Retina (tissue), 1 donor: ENCODE results near the gene RPN1.
"Not testable (repeated sequence)": the region's sequence is repeated elsewhere in the genome, so short reads cannot be mapped to it uniquely, and the experiment has no call there.

Source experiments
- DNase-seq: peaks from one replicate; pipeline ENCODE4 v3.0.0-alpha.2; 2016

Gene RPN1

DNA sequence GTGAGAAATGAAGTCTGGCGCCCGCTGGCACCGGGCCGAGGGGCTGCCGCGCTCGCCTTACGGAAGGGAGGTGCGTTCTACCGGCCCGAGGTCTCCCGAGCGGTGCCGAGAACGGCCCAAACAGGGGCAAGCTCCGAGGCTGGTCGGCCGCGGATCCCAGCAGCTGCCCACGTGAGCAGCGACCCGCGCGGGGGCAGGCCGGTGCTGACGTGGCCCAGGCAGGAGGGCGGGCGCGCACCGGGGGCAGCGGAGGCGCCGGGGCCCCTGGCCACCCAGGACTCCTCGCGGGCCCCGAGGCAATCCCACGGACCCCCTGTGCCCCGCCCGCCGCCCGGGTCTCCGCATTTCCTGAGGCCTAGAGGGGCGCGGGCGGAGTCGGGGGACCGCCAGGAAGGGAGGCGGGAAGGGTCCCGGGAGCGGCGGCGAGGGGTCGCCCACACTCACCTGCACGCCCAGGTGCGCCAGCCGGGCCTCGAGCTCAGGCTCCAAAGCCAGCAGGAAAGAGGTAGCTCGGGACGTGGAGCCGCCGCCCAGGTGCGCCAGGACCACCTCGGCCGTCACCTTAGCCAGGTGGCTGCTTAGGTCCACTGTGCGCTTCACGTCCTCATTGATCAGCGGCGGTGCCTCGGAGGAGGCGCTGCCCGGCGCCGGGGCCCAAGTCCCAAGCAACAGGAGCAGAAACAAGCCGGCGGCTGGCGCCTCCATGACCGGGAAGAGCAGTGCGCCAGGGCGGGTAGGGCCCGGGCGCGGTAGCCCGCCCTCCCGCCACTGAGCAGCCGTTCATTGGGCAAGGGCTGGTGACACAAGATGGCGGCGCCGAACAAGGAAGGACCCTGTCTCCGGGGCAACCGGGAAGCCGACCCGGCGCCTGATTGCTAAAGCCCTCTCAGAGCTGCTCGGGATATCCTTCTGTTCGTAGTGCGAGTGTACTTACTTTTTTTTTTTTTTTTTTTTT lies at the start of gene RPN1:
TSS of gene RPN1 (minus strand) at position 723 of the 955 bp plus-strand sequence. CDS start at position 705, 18 bp downstream.
- peak; percentile 97 for DNase-seq

DNA sequence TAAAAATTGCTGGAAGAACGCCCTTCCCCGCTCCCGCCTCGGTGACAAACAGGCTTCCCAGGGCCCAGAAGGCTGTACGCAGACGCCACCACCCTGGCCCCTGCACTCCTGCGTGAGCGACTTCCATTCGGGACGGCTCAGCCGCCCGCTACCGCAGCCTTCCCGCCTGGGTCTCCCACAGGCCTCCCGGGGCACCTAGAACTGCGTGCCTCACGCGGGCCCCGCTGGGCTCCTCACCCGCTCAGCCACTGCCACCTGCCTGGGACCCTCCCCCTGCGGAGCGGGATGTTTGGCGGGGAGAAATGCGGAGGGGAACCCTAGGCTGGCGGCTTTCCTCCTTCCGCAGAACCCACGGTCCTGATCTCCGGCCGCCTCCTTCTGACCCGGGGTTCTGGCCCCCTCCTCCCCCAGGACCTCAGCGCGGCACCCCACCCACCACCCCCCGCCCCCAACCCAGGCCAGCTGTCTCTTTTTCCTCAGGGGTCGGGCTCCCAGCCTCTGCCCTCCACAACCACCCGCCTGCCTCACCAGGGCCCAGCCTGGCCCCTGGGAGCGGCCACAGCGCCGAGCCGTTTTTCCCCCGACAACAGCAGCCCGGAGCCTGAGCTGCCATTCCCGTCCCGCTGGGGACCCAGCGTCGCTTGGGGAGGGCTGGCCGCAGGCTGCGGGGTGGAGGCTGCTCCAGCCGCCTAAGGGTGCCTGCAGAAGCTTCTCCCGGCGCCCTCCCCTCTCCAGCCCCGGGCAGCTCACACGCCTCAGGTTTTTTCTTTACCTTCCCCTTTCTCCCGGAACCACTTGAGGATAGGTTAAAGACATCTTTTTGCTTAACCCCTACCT lies 47.8 kb upstream of the RPN1 start:
- DNase-seq, result peak; percentile 78

DNA sequence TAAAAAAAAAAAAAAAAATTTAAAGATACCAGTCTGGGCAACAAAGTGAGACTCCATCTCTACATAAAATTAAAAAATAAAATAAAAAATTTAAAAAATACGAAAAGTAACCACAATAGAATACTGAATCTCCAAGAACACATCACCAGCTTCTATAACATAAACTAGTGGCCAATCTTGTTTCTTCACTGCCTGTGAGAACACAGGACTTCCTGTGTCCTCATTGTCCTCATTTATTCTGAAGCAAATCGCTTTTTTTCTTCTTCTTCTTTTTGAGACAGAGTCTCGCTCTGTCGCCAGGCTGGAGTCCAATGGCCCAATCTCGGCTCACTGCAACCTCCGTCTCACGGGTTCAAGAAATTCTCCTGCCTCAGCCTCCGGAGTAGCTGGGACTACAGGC lies 46.7 kb upstream of the RPN1 start:
- DNase-seq, result no peak

DNA sequence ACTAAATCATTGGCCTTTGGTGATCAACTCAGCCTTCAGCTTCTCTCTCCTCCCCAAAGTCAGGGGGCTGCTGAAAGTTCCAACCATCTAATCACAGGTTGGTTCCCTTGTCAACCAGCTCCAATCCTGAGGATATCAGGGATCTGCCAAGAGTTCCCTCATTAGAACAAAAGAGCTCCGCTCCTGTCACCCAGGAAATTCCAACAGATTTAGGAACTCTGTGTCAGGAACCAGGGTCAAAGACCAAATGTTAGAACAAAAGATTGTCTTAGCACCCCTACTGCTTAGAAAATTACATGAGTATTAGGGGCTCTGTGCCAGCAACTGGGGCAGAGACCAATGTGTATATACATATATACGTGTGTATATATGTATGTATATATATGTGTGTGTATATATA lies 43.1 kb upstream of the RPN1 start:
- DNase-seq, result no peak

DNA sequence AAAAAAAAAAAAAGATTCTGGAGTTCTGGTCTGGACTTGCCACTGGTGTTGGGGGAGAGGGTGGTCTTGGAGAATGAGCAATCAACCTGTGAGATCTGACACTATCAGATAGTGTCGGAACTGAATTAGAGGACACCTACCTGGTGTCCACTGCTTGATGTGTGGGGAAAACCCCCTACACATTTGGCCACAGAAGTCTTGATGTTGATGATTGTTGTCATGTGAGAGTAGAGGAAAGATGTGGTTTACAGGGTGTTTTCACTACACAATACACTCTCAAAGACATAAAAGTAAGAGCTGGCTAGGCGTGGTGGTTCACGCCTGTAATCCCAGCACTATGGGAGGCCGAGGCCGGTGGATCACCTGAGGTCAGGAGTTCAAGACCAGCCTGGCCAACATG lies 38.4 kb upstream of the RPN1 start:
- no peak for DNase-seq

DNA sequence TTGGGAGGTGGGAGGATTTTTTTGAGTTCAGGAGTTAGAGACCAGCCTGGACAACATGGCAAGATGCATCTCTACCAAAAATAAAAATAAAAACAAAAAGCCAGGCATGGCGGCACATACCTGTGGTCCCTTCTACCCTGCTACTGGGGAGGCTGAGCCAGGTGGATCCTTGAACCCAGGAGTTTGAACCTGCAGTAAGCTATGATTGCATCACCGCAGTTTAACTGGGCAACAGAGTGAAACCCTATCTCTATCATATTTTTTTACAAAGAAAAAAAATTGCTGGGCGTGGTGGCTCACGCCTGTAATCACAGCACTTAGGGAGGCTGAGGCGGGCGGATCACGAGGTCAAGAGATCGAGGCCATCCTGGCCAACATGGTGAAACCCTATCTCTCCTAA lies 35.8 kb upstream of the RPN1 start:
- DNase-seq, result no peak

DNA sequence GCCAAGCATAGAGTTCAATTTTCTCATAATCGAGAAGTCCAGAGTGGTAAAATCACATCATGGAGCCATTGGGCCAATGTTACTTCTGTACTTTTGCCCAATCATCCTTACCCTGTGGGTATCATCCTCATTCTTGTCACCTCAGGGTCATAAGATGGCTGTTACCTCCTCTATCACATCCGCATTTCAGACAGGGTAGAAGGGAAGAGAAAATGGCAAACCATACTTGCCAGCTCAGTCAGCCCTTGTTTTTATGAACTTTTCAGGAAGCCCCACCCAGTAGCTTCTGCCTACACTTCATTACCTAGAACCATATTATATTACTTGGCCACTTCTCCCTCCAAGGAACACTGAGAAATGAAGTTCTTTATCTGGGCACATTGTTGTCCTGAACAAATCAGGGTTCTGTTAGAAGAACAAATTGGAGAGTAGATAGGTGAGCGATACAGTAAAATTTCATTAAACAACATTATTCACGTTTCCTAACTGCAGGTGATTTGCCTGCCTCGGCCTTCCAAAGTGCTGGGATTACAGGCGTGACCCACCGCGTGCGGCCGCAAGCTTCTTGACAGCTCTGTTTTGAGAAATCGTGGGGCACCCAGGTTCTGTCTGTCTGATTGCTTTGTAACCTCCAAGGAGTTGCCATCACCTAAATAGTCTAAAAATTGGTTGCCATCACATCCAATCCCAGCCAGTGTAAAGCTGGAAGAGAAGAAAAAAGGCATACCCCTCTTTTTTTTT lies 34.5 kb upstream of the RPN1 start:
- no peak for DNase-seq

DNA sequence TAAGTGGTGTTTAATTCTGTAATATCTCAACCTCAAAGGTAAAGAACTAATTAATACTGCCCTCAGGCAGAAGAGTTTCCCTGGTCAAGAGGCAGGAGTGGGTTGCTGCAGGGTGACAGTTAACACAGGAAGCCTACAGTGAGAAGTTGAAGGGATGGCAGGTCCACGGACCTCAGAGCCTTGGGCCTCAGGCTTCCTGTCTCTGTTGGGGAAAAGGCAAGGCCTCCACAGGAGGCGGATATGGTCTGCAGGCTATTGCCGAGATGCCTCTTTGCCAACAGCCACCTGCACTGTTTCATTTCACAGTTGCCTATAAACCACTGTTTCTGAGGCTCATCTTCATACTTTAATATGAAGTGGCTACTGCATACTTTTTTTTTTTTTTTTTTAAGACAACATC lies 33.3 kb upstream of the RPN1 start:
- DNase-seq, result no peak

DNA sequence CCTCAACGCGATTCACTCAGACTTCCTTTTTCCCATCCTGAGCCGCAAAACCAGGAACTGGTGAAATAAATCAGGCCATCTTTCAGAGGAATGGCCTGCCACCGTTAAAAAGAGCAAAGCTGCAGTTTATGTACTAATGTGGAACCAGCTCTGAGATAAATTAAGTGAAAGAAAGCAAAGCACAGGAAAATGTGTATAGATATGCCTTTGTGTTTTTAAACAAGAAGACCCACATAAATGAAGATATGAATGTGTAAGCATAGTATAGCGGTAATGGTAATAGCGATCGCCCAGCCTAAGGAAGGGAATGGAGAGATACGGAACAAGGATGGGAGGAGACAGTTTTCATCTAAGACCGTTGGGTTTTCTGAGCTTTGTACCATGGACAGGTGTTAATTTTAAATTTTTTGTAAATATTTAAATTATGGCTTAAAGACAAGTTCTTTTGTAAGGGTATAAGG lies 30.8 kb upstream of the RPN1 start:
- DNase-seq, result no peak

DNA sequence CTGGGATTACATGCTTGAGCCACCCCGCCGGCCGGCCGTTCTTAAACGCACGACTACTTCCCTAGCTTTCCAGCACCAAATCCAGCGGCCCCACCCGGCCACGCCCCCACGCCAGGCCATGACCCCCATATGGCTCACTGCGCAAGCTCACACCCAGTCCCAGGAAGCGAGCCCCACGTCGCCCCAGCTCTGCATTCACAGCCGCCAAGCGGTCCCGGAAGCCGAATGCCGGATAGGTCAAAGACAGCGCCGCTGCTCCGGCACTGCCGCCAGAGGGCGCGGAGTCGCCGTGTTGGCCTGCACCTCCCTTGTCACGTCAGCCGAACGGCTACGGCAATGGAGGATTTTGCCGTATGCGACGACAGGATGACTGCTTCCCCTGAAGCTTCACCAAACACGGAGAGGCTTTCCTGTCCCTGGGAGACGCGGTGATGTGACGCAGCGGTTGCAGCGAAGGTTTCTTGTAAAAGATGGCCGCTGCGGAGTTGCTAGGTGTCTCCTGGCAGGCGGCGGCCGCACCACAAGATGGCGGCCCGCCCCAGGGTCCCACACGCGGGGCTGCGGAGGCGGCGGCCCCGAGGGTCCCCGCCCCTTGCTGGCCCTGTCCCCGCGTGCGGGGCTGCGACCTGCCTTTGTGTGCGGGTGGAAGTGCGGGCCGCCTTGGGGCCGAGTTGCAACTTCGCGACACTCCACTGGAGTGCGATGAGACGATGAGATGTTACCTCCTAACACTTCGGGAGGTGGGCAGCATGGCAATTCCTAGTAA lies 30.2 kb upstream of the RPN1 start:
- peak; percentile 100 for DNase-seq

DNA sequence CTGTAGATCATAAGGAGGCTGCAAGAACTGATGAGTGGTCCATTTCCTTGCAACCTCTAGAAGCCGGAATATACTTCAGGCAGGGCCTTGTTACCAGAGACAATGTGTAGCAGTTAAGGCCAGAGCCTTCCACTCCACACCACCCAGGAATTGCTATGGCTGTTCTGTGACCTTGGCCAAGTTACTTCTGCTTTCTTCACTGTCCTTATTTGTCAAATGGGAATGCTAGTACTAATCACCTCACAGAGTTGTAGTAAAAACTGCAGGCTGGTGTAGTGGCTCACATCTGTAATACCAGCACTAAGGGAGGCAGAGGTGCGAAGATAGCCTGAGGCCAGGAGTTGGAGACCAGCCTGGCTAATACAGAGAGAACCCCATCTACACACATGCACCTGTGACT lies 28.7 kb upstream of the RPN1 start:
- no peak for DNase-seq

DNA sequence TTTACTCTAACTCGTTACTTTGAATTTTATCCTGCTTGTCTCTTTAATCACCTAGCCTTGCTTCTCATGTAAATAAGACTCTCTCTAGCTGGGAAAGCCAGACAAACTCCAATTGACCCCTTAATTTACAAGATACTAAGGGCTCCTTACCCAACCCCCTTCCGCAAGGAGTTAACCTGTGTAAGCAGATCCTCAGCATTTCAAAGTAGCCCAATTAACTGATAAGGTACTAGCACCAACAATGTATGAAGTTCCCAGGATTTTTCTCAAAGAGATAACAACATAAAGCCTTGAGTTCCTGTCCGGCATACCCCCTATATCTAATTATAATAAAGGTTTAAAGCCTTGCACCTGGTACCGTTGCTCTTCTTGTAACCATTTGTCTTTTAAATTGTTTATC lies 25.2 kb upstream of the RPN1 start:
- not testable (repeated sequence) for DNase-seq

DNA sequence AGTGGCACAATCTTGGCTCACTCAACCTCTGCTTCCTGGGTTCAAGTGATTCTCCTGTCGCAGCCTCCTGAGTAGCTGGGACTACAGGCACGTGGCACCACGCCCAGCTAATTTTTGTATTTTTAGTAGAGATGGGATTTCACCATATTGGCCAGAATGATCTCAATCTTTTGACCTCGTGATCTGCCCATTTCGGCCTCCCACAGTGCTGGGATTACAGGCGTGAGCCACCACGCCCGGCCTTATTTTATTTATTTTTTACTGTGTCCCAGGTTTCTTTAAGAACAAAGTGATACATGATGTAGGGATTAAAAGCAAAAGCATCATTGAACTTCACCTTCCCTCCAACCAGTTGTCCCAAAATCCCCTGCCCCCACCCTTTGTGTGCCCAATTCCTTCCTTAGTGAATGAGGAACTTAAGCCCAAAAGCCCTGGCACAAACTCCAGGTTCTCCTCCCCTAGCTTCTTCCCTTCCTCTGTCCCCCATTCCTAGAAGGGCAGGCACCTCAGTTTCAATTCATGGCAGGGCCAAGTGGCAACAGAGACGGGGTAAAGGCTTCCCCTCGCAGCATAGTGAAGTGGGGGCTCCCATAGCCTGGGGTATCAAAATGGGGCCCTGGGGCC lies 23.7 kb upstream of the RPN1 start:
- DNase-seq, result no peak

DNA sequence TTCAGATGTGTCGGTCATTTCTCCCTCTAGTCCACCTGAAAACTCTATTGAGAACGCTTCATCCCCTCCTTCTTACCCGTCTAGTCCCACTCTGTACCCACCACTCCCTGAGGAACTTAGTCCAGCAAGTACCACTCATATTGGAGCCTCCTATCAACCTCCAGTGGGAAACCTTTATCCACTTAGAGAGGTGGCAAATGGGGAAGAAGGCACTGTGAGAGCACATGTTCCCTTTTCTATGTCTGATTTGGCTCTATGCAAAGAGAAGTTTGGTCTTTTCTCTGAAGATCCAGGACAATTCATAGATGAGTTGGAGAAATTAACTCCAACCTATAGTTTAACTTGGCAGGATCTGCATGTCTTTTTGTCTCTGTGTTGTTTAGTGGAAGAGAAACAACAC lies 17.0 kb upstream of the RPN1 start:
- no peak for DNase-seq

DNA sequence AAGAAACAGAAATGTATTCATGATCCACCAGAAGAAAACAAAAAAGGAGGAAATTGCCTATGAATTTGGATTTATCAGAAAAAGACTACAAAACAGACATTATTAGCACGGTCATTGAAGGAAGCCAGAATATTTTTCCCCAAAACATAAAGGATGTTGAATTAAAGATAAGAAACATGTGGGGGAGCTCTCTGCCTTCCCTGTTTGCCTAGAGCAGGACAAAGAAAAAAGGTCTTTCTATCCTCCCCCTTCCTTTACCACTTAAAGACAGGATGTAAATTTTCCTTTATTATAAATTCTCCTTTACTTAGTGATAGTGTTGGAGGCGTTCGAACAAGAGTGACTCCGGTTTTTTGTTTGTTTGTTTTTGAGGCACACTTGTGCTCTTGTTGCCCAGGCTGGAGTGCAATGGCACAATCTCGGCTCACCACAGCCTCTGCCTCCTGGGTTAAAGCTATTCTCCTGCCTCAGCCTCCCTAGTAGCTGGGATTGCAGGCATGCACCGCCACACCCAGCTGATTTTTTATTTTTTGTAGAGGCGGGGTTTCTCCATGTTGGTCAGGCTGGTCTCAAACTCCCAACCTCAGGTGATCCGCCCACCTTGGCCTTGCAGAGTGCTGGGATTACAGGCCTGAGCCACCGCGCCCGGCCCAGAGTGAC lies 14.9 kb upstream of the RPN1 start:
- no peak for DNase-seq

DNA sequence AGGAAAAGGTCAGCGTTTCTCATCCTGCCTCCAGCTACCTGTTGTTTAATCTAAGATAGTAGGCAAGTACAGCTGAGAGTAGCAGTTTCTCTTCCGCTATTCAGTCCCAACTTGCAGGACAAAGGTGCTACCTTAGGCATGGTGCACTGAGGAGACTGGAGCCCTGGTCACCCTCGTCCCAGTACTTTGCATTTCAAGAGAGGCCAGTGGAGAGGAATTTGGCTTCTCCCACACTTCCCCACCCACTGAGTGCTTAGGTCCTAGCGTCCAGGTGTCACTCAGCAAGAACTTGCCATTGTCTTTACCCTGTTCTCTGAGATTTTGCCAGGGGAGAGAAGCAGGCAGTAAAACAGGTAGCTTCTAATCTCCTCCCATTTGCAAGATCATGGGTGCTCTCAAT lies 12.5 kb upstream of the RPN1 start:
- DNase-seq, result no peak

DNA sequence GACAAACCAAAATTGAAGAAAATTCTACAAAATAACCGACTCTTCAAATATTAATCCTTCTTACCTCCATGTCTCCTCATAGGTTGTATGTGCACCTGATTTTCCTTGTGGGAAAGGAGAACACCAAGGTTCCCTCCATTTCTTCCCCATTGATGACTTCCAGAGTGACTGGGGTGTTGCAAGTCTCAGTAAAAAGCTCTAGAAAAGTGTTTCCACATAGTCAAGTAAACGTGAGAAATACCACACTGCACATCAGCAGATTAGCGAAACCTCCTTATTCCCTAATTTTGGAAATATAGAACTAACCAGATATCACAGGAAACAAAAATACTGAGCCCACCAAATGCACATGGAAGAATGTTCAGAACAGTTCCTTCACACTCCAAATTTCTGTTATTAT lies 4.9 kb upstream of the RPN1 start:
- no peak for DNase-seq

DNA sequence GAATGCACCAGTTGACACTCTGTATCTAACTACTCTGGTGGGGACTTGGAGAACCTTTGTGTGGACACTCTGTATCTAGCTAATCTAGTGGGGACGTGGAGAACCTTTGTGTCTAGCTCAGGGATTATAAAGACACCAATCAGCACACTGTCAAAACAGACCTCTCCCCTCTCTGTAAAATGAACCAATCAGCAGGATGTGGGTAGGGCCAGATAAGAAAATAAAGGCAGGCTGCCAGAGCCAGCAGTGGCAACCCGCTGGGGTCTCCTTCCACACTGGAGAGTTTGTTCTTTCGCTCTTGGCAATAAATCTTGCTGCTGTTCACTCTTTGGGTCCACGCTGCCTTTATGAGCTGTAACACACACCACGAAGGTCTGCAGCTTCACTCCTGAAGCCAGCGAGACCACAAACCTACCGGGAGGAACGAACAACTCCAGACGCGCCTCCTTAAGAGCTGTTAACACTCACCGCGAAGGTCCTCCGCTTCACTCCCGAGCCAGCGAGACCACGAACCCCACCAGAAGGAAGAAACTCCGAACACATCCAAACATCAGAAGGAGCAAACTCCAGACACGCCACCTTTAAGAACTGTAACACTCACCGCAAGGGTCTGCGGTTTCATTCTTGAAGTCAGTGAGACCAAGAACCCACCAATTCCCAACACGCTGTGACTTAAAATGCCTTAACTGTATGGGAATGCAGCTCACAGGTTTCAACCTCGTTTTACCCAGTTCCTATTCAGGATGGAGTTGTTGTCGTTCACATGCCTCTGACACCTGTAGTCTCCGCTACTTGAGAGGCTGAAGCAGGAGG lies 3.6 kb upstream of the RPN1 start:
- DNase-seq, result not testable (repeated sequence)

DNA sequence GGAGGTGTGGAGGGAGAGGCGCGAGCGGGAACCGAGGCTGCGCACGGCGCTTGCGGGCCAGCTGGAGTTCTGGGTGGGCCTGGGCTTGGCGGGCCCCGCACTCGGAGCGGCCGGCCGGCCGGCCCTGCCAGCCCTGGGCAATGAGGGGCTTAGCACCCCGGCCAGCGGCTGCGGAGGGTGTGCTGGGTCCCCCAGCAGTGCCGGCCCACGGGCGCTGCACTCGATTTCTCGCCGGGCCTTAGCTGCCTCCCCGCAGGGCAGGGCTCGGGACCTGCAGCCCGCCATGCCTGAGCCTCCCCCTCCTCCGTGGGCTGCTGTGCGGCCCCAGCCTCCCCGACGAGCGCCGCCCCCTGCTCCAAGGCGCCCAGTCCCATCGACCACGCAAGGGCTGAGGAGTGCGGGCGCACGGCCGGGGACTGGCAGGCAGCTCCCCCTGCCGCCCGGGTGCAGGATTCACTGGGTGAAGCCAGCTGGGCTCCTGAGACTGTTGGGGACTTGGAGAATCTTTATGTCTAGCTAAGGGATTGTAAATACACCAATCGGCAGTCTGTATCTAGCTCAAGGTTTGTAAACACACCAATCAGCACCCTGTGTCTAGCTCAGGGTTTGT lies 2.9 kb upstream of the RPN1 start:
- not testable (repeated sequence) for DNase-seq
